HuH-7 (cell line): Measurements from ENCODE around the gene LEFTY2.
"Not testable (repeated sequence)": the region's sequence is repeated elsewhere in the genome, so short reads cannot be mapped to it uniquely, and the experiment has no call there.

Experiments used
- DNase-seq: peaks from one replicate; pipeline ENCODE4 v3.0.0; 2011; ENCODE audit warnings: low spot score

LEFTY2 gene

DNA sequence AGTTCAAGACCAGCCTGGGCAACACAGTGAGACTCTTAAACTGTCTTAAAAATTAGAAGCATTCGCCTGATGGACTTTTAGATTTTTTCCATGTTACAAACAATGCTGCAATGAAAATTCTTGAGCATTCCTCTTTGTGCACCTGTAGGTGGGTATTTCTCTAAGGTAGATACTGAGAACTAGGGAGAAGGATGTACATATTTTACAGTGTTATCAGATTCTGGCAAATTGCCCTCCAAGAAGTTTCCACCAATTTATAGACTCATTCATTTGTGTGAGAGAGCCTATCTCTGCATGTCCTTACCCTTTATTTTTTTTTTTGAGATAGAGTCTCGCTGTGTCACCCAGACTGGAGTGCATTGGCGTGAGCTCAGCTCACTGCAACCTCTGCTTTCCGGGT is 12.3 kb upstream of the LEFTY2 start:
- no peak for DNase-seq

DNA sequence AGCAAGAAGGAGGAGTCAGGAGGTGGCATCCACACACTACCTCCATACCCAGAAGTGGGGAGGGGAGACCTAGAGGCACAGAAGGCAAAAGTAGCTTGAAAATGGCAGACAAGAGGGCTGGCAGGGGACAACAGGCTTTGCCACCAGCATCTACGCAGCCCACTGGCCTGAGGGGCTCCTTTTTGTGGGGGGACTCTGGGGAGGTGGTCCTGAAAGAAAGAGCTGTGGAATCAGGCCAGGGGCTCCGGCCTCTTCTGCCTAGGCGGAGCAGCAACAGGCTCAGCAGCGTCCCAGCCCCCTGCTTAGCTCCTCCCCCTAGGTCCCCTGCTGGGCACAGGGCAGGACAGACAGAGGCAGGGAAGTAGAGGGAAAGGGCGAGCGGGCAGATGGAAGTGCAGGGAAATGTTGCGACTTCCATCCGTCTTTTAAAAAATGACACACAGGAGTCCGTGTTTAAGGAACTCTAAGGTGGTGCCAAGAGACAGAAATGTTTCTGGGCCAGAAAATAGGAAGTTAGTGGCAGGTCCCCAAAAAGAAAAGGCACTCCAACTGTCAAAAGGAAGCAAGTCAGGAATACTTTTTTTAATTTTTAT is 10.0 kb upstream of the LEFTY2 start:
- DNase-seq, result peak; percentile 53

- no peak for DNase-seq
Measured at GRCh38 chr1:225949041-225949440, 8.0 kb upstream of the LEFTY2 start.

- no peak for DNase-seq
Measured at GRCh38 chr1:225946803-225947202, 5.8 kb upstream of the LEFTY2 start.

DNA sequence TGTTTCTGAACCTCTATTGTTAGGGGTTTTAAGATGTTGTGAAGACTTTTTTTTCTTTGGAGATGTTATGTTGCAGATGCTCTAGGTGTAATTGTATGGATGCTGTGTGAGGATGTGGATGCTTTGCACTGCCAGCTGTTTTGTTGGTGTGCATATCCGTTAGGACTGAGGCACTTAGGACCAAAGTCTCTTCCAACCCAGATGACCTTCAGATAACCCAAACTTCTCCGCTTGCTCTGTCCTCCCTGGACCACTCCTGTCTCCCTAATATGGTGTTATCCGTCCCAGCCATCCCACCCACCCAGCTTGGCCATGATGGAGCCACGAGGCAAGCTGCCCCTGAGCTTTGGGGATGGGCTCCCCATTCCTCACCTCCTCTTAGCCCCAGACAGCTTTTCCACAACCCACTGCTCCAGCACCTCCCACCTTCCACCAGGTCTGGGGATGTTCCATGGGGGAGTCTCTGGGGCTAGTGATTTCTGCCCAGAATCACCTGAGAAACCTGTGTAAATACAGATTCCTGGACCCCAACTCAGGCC is 5.1 kb upstream of the LEFTY2 start:
- no peak for DNase-seq

GRCh38 chr1:225945564-225945963 is 4.5 kb upstream of the LEFTY2 start:
- DNase-seq, result no peak

- DNase-seq, result no peak
Measured at GRCh38 chr1:225944951-225945350, 3.9 kb upstream of the LEFTY2 start.

DNA sequence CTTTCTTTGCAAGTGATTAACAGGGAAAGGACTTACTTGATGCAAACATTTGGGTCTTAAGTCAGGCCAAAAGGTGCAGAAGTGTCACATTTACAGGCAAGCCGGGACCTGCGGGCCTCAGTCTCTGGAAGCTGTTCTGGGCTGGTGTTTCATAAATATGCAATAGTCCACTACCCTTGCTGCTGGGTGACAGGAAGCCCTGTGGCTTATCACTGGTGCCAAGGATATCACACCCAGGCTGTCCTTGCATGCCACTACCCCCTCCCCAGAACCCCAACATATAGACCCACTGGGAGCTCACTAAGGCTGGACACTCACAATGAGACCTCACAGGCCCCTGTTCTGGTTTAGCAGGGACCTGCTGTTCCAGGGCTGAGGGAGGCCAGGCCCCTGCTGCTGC is 3.4 kb upstream of the LEFTY2 start:
- no peak for DNase-seq

GRCh38 chr1:225943582-225943981 is 2.6 kb upstream of the LEFTY2 start:
- no peak for DNase-seq

DNA sequence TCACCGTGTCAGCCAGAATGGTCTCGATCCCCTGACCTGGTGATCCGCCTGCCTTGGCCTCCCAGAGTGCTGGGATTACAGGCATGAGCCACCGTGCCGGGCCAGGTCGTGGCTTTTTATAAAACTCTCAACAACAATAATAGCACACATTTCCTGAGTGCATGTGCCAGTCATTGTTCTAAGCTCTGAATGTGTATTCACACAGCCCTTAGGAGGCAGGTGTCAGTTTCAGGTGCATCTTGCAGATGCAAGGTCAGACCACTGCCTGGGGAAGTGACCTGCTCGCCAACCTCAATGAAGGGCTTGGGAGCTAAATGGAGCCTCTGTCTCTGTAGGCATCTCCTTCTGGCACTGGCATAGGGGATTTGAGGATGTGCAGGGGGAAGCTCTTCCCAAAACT is 1.6 kb upstream of the LEFTY2 start:
- DNase-seq, result no peak

- no peak for DNase-seq
Measured at GRCh38 chr1:225941942-225942222, 862 bp upstream of the LEFTY2 start.

DNA sequence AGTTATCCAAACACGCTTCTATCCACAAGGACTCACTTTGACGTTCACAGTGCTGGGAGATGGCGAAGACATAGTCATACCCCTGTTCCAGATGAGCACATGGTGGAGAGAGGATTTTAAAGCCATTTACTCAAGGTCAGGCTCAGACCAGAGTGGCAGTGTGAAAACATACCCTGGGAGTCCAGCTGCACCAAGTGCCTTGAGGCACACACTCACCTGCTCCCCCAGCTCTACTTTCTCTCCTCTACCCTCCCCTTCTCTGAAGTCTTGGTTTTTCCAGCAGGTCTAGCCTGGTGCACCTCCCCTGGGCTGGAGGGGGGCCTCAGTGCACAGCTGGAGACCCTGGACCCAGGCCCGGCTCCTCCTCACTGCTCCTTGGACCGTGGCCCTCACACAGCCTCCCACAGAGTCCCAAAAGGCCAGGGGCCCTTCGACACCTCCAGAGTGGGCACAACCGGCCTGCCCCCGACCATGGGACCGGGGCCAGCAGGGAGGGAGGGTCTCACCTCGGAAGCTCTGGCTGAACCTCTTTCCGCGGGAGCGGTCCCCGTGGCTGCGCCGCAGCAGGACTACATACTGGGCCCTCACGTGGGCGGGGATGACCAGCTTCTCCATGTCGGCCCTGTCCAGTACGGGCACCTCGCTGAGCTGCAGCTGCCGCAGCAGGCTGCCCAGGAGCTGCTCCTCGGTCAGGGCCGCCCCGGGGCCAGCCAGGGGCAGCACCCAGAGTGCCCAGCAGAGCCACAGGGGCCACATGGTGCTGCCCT is 452 bp downstream of the LEFTY2 start:
- DNase-seq, result no peak

GRCh38 chr1:225939939-225940310 is 1.1 kb downstream of the LEFTY2 start:
- DNase-seq, result not testable (repeated sequence)

DNA sequence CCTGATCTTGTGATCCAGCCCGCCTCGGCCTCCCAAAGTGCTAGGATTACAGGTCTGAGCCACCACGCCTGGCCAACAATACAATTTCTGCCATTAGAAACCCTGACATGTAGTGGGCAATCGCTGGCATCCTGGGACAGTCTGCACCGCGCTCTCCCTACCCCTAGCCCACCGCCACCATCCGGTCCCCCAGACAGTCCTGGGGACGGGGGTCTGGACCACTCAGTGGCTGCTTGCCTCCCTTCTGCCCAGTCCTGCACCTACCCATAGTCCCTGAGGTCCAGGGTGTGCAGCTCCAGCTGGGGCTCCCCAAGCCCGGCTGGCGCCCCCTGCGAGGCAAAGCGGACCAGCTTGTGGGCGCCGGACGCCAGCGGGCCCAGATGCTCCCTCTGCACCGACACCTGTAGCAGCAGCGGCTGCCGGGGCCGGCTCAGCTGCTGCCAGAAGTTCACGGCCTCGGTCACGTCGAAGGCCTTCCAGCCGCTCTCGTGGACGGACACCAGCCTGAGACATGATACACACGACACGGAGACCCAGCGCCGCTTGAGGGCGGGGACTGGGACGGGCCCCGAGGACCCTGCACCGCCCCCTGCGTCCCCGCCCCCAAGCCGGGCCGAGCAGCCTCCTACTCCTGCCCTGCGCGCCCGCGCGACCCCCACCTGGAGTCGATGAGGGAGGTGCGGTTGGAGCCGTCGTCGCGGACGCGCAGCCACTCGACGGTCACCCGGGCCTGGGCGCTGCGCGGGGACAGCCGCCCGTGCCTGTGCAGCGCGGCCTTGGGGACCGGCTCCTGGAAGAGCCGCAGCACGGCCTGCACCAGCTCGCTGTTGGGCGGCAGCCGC is 1.7 kb downstream of the LEFTY2 start:
- not testable (repeated sequence) for DNase-seq

DNA sequence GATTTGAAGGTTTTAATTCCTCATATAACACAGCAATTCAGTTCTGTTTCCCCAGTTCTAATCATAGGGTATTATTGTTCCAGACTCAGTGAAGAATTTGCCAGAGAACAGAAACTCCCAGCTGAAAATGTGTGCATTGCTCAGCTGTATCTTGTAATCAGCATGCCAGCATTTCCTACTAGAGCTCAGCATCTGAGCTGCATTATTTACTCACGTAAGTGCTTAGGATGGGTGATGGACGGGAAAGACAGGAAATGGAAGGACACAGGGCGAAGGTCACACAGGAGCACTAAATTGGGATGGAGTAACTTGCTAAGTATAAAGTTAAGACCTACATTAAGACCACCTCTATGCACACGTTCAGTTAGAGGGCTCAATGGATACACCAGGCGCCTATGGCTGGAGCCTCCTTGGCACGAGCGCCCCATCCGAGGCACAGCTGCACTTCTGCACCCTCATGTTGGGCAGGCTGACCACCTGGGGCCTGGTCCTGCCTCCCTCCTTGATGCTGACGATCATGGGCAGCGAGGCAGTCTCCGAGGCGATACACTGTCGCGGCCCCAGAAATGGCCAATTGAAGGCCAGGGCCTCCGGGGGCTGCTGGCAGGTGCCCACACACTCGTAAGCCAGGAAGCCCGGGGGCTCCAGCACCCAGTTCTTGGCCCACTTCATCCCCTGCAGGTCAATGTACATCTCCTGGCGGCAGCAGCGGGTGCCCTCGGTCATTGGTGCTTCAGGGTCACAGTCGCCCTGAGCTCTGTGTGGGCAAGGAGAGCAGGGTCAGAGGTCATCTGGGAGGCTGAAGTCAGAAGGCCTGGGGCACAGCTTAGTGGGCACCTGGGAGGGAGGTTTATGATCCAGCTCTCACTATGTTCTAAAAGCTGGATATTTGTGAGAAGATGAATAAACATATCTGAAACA is 3.7 kb downstream of the LEFTY2 start:
- no peak for DNase-seq

- DNase-seq, result no peak
Measured at GRCh38 chr1:225936523-225936922, 4.5 kb downstream of the LEFTY2 start.

GRCh38 chr1:225936086-225936485 is 4.9 kb downstream of the LEFTY2 start:
- not testable (repeated sequence) for DNase-seq

DNA sequence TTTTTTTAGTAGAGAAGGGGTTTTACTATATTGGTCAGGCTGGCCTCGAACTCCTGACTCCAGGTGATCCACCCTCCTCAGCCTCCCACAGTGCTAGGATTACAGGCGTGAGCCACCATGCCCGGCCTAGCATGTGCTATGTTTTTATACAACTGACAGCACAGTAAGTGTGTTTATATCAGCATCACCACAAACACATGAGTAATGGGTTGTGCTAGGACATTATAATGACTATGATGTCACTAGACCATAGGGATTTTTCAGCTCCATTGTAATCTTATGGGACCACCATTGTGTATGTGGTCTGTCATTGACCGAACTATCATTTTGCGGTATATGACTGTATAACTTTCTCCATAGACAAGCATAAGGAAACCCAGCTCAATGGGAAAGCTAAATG is 6.3 kb downstream of the LEFTY2 start:
- no peak for DNase-seq

- DNase-seq, result no peak
Measured at GRCh38 chr1:225933072-225933471, 7.9 kb downstream of the LEFTY2 start.

DNA sequence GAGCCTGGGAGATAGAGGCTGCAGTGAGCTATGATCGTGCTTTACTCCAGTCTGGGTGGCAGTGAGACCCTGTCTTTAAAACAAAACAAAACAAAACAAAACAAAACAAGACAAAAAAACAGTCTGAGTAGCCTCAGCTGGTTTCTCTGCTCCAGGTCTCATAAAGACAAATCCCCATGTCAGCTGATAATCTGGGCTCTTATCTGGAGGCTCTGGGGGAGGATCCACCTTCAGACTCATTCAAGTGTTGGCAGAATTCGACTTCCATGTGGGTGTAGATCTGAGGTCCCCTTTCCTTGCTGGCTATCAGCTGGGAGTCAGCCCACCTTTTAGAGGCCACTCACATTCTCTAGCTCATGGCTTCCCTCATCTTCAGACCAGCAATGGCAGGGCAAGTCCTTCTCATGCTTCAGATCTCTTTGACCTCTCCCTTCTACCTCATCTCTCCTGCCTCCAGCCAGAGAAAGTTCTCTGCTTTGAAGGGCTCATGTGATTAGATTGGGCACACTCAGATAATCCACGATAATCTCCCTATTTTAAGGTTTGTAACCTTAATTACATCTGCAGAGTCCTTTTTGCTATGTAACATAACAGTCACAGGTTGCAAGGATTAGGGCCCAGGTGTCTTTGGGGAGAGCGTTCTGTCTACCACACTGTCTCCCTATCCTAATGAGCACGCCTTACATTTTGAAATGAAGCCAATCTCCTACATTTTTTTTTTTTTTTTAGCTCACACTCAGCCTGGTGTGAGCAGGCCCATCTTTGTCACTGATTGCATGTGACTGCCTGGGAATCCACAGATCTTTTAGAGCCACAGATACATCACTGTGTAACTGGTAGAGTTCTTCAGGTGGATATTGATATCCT is 9.5 kb downstream of the LEFTY2 start:
- DNase-seq, result no peak

DNA sequence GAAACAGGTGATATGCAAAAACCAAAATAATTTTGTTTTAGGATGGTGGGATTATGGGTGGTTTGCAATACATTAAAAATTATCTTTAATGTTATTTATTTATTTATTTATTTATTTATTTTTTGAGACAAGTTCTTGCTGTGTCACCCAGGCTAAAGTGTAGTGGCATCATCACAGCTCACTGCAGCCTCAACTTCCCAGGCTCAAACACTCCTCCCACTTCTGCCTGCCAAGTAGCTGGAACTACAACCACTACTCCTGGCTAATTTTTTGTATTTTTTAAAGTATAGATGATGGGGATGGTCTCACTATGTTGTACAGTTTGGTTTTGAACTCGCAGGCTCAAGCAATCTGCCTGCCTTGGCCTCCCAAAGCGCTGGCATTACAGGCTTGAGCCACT is 10.5 kb downstream of the LEFTY2 start:
- no peak for DNase-seq
